Measurements from ENCODE around the gene EZH2.

DNA sequence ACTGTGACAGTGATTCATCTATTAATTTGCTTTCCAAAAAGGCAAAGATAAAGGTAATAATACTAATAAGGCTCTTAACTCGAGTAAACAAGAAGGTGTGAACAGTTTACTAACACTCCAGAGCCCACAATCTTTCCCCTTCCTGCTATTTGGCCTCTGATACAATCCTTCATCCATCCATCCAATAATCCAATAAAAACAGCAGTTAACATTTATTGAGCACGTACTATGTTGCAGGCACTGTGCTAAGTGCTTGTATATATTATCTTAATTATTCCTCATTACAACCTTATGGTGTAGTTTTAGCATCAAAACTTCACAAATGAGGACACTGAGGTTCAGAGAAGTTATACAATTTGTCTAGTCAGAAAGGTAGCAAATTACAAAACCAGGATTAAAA is 49.5 kb downstream of the EZH2 start:
- TF ChIP-seq, protein P1, sequence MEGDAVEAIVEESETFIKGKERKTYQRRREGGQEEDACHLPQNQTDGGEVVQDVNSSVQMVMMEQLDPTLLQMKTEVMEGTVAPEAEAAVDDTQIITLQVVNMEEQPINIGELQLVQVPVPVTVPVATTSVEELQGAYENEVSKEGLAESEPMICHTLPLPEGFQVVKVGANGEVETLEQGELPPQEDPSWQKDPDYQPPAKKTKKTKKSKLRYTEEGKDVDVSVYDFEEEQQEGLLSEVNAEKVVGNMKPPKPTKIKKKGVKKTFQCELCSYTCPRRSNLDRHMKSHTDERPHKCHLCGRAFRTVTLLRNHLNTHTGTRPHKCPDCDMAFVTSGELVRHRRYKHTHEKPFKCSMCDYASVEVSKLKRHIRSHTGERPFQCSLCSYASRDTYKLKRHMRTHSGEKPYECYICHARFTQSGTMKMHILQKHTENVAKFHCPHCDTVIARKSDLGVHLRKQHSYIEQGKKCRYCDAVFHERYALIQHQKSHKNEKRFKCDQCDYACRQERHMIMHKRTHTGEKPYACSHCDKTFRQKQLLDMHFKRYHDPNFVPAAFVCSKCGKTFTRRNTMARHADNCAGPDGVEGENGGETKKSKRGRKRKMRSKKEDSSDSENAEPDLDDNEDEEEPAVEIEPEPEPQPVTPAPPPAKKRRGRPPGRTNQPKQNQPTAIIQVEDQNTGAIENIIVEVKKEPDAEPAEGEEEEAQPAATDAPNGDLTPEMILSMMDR (conservative IDR thresholded peaks at IDR 0.05 in 1 of 2, IDR thresholded peaks at IDR 0.05 in 1 of 2; ENCODE audit: low read depth in 1 of 2, low read length in 2 of 2) = no peak
- TF ChIP-seq EZH2 (IDR thresholded peaks at IDR 0.05; ENCODE audit: low read length, missing control alignments) = no peak
